Measurements from ENCODE around the gene IZUMO2.
"Not testable (repeated sequence)": the region's sequence is repeated elsewhere in the genome, so short reads cannot be mapped to it uniquely, and the experiment has no call there.

IZUMO2 gene

DNA sequence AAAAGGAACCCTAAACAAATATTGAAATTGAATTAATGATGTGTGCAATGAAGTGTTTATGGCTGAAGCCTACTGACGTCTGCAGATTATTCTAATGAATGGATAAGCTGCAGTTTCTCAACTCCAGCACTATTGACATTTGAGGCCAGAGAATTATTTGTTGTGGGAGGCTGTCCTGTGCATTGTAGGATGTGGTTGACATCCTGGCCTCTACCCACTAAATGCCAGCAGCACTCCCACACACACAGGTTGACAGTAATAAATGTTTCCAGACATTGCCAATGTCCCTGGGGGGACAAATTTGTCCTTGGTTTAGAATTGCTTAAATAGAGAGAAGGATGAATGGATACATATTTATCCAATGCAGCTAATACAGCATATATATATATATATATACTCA, 21.1 kb upstream of the IZUMO2 start:
- DNase-seq (ENCODE audit: low spot score), result no peak

DNA sequence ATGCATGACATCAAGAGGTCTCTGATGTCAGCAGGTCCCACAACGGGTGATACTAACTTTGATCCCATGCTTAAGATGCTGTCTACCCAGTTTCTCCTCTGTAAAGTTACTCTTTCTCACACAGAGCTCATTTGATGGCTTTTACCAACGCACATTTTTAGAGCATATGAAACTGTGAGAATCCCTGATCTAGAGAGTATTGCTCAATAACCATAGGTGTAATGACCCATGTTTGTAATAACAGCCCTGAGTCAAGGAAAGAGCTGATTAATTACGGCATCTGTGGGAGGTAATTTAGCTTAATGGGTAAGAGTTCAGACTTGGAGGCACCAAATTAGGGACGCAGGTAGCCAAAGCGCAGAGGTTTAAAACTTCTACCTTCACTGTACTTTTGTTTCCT, 18.0 kb upstream of the IZUMO2 start:
- DNase-seq (ENCODE audit: low spot score), result no peak

DNA sequence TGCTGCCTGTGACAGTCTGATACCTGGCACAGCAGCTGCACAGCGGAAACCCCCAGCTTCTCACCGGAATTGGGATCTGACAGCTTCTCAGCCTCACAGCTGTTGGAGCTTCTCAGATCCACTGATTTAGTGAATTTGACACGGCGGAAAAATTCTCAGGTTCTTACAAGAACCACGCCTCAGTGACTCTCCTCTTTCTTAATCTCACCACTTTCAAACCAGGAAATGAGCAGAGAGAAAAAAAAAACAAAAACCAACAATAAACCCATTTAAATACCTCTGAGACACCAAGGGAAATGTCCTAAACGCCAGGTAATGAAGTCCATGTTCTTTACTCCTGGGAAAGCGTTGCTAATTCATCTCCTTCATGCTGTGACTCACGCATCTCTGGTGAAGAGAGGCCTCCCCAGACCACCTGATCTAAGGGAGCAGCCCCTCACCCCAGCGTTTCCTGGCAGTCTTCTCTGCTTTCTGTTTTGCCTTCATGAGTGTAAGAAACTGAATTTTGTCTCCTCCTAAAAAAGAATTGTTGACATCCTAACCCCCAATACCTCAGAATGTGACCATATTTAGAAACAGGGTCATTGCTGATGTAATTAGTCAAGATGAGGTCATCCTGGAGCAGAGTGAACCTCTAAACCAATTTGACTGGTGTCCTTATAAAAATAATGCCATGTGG, 15.9 kb upstream of the IZUMO2 start:
- DNase-seq (ENCODE audit: low spot score), result no peak

DNA sequence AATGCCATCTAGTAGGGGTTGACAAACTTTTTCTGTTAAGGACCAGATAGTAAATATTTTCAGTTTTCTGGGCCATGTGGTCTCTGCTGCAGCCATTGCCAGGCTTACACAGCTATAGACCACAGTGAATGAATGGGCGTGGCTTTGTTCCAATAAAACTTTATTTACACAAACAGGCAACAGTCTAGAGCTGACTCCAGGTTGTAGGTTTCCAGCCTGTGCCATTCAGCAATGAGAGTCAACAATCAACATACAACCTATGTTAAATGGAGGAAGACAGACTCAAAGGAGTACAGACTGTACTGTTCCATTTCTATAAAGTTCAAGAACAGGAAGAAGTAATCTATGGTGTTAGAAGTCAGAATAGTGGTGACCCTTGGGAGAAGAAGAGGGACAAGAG, 15.2 kb upstream of the IZUMO2 start:
- no peak for DNase-seq (ENCODE audit: low spot score)

DNA sequence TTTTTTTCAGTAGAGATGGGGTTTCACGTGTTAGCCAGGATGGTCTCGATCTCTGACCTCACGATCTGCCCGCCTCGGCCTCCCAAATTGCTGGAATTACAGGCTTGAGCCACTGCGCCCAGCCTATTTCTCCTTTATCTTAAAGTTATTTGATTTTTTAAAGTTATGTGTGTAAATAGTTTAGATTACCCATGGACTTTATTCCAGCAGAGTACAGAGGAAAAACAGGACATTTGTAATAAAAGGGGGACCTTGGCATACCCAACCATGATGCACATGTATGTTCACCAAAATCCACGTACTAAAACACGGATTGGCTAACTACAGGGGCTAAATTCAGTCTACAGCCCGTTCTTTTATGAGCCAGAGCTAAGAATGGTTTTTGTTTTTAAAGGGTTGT, 13.7 kb upstream of the IZUMO2 start:
- no peak for DNase-seq (ENCODE audit: low spot score)

DNA sequence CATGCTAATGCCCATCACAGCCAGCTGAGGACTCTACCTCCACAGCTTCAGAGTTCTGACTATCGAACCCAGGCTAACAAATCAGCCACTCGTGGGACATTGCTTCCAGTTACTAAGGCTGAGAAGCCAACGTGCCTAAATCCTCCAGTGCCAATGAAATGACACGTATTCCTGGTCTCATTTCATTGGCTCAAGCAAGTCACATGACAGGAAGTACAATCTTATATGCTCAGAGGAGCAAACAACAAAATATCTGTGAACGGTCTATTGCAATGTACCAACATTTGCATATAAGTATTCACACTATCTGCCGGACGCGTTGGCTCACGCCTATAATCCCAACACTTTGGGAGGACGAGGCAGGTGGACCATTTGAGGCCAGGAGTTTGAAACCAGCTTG, 12.8 kb upstream of the IZUMO2 start:
- no peak for DNase-seq (ENCODE audit: low spot score)

DNA sequence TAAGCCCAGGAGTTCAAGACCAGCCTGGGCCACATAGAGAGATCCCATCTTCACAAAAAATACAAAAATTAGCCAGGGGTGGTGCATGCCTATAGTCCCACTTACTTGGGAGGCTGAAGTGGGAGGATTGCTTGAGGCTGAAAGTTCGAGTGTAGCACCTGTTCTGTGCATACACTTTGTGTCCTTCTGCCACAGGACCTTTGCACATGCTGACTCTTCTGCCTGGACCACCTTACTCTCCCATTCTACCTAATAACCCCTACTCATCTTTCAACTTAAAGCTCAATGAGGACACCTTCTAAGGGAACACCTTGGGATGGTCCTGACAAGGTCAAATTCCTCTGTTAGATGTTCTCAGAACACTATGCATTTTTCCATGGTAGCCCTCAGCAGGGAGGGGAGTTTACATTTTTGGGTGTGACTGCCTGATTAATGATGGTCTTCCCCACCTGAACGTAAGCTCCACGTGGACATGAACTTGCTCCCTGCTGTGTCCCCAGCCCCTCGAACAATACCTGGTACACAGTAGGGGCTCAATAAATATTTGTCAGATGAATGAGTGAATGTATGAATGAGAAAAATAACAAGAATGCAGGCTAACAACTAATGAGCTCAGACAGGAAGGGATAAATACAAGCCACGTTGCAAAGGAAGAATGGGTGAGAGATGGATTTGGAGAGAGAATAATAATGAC, 11.2 kb upstream of the IZUMO2 start:
- no peak for DNase-seq (ENCODE audit: low spot score)

DNA sequence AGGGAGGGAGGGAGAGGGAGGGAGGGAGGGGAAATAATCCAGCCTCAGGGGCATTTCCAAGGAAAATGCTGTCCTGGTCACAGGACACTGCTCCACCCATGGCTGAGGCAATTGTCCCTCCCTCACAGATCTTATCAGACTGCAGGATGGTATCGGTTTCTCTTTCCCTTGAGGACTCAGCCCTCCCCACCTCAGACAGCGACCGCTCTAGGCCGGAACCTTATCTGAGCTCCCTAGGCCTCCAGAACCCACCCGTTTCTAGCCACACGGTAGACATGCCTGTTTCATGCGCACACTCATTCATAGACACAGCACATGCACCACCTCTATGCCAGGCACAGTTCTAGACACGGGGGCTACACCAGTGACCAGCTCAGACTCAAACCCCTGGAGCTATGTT, 10.0 kb upstream of the IZUMO2 start:
- no peak for DNase-seq (ENCODE audit: low spot score)

DNA sequence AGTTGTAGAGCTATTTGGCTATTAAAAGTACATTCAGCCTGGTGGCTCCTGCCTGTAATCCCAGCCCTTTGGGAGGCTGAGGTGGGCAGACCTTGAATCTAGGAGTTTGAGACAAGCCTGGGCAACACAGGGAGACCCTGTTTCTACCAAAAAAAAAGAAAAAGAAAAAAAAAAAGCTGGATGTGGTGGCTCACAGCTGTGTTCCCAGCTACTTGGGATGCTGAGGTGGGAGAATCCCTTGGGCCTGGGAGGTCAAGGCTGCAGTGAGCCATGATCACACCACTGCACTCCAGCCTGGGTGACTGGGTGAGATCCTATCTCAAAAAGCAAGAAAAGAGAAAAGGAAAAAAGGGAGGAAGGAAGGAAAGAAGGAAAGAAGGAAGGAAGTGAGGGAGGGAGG, 9.6 kb upstream of the IZUMO2 start:
- no peak for DNase-seq (ENCODE audit: low spot score)

DNA sequence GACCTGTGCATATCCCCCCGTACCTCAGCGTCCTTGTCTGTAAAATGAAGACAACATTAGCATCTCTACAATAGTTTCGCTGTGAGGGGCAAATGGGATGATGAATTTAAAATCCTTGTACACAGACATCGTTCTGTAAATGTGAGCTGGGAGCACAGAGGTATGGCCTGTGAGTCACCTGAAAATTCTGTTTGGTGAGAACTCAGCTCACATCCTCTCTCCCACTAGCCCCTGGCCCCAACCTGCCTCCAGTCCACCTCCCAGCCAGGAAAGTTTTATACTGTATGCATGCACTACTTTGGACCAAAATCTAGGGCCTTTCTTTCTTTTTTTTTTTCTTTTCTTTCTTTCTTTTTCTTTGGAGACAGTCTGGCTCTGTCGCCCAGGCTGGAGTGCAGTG, 8.7 kb upstream of the IZUMO2 start:
- no peak for DNase-seq (ENCODE audit: low spot score)

DNA sequence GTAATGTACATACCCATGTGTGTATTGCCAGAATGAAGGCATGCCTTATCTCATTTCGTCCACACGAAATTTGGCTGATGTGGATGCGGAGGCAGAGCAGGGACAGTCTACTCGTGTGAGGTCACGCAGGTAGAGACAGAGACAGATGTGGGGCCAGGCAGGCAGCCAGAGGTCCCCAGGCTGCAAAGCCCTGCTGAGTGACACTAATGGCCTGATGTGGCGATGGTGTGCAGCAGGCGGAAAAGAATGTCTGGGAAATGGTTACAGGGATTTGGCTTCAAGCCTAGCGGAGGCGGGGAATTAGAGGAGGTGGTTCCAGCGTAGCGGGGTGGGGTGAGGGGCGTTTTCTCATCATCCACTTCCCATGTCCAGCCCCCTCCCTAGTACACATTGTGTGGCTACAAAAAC, 4.2 kb upstream of the IZUMO2 start:
- DNase-seq (ENCODE audit: low spot score), result no peak

DNA sequence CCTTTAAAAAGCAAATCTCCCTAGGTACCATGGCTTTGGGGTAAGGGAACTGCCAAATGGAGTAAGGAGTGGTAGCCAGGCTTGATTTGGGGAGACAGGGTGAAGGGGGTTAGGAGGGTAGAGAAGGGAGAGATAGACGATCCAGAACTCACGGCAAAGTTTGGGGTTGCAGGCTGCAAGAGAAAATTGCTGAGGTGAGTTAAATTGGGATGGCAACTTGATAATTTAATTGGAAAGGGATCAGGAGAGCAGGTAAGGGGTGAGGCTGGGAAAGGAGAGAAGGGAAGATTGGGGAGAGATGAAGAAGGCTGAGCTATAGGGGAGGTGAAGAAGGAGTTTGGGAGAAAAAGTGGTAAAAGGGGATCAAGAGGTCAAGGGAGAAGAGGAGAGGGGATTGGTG, 4.0 kb downstream of the IZUMO2 start:
- DNase-seq (ENCODE audit: low spot score), result no peak

DNA sequence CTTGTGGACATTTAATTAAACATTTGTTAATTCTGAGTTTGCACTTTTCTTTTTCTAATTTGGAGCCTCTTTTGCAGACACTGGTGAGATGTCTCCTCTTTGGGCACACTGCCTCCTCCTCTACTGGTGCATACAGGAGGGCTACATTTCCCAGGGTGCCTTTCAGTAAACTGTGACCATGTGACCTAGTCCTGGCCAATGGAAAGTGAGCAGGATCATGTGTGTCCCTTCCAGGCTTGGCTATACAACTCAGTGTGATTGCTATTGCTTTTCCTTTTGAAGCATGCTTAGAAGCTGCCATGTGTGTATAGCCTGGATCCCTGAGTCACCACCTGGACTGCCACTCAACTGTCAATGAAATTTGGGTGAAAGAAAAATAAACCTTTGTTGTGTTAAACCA, 4.5 kb downstream of the IZUMO2 start:
- DNase-seq (ENCODE audit: low spot score), result no peak

DNA sequence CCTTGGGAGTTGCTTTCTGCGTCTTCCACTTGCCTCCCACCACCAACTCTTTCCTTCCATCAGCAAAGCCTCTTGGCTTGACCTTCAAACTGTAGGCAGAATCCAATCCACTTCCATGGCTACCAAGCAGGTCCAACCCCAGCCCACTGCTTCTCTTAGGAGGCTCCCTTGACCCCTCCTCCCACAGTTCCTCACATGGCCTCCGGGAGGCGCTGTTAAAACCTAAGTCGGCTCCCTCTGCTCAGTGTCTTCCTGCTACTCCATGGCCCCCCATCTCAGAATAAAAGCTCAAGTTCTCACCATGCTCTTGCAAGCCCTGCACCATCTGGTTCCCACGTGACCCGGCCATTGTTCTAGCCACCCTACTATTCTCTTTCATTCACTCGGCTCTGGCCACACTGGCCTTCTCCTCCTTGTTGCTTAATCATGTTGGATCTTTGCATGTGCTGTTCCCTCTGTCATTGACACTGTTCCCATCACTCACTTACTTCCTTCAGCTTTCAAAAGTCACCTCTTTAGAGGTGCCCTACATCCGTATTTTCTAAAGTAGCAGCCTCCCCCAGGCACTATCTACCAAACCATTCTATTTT, 7.5 kb downstream of the IZUMO2 start:
- no peak for DNase-seq (ENCODE audit: low spot score)

DNA sequence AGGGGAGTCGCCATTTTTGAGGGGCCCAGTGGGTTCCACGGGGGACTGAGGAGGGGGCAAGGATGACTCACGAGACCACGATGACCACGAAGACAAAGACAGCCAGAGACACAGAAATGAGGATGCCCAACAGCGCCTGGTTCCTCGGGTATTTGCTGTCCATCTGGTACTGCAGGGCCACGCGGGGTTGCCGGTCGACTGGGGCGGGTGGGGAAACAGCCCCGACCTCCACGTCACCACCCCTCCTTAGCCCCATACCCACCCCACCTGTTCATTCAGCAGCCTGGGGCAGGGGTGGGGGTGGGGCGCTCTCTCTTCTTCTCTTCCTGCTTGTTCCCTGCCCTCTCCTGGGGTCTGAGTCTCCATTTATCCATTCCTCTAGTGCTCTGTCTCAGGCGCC, 8.6 kb downstream of the IZUMO2 start:
- no peak for DNase-seq (ENCODE audit: low spot score)

DNA sequence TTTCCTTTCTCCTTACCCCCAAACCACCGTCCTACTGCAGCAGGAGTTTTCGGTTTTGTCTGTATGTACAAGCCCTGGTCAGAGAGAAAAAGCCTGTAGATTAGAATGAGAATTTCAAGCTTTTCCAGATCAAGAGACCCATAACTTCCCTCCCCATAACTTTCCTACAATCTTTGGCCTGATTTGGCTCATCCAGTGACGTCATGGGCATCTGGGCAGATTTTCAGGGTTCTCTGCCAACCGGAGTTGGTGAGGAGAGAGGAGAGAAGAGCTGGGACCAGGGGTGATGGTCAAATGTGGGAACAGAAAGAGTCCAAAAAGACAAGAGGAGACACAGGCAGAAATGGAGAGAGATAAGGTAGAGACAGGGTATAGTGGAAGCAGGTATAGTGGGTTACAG, 10.5 kb downstream of the IZUMO2 start:
- DNase-seq (ENCODE audit: low spot score), result no peak

DNA sequence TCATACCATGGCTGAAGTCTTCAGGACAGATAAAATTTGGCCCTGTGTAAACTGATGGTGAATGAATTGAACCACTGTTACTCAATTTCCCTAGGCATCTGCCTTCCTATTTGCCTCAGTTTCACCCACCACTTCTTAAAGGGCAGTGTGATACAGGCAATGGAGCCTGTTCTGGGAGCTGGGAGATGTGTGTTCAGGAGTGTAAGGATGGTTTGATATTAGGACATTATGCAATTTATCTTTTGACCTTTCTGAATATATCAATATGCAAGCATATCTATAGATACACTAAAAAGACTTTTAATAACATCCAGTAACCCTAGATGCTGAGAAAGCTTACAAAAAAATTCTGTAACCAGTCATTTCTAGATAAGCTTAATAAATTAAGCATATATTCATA, 14.6 kb downstream of the IZUMO2 start:
- DNase-seq (ENCODE audit: low spot score), result no peak

DNA sequence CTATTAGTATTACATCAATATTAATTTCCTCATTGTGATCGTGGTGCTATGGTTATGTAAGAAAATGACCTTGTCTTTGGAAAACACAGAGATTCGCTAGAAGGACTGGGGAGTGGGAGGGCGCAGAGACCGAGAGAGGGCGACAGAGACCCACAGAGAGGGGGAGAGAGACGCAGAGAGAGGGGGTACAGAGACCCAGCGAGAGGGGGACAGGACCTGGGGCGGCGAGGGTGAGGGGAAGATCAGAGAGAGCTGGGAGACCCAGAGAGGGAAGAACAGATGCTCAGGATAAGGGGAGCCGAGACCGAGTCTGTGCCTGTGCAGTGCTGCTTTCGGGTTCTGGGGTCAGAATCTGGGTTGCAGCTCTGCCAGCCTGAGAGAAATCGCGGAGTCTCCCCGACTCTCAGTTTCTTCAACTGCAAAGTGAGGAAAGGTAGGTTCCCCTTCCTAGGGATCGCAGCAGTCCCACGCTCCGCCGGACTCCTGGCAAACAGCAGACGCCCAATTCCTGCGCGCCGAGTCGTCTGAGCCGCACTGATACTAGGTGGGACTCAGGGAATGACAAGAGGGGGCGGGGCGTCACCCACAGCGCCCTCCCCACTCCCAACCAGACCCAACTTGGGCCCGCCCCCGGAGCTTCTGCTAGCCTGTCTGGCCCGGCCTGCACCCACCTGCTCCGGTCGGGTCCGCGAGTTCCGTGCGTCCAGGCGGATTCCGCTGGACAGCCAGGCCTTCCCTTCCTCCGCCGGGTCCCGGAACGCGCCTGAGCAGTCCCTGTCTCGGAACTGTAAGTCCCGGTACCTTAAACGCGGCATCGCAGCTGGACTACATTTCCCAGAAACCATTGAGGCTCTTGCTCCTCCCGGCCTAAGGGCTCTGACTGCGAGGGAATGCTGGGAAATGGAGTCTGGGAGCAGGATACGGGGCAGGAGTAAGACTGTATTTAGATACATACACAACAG, 15.3 kb downstream of the IZUMO2 start:
- peak; percentile 74 for DNase-seq (ENCODE audit: low spot score)

DNA sequence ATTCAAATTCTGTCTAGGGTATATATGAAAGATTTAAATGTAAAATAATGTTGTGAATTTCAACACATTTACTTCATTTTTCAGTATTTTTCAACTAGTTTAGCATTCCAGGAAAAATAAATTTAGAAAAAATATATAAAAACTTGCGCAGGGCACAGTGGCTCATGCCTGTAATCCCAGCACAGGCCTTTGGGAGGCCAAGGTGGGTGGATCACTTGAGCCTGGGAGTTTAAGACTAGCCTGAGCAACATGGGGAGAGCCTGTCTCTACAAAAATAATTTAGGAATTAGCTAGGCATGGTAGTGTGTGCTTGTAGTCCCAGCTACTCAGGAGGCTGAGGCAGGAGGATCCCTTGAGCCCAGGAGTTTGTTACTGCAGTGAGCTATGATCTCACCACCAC, 21.2 kb downstream of the IZUMO2 start:
- DNase-seq (ENCODE audit: low spot score), result not testable (repeated sequence)

DNA sequence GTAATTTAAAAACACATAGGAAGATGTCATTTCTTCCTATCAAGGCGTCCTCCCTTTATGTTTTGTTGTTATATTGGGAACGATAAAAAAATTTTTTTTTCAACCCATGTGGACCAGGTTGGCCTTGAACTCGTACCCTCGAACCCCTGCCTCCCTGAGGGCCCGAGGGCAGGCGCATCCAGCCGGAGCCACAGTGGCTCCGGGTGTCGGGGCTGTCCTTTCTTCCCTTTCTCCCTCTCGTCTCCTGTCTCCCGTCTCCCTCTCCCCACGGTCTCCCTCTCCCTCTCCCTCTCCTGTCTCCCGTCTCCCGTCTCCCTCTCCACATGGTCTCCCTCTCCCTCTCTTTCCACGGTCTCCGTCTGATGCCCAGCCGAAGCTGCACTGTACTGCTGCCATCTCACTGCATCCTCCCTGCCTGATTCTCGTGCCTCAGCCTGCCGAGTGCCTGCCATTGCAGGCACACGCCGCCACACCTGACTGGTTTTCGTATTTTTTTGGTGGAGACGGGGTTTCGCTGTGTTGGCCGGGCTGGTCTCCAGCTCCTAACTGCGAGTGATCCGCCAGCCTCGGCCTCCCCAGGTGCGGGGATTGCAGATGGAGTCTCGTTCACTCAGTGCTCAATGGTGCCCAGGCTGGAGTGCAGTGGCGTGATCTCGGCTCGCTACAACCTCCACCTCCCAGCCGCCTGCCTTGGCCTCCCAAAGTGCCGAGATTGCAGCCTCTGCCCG, 22.8 kb downstream of the IZUMO2 start:
- DNase-seq (ENCODE audit: low spot score), result not testable (repeated sequence)

DNA sequence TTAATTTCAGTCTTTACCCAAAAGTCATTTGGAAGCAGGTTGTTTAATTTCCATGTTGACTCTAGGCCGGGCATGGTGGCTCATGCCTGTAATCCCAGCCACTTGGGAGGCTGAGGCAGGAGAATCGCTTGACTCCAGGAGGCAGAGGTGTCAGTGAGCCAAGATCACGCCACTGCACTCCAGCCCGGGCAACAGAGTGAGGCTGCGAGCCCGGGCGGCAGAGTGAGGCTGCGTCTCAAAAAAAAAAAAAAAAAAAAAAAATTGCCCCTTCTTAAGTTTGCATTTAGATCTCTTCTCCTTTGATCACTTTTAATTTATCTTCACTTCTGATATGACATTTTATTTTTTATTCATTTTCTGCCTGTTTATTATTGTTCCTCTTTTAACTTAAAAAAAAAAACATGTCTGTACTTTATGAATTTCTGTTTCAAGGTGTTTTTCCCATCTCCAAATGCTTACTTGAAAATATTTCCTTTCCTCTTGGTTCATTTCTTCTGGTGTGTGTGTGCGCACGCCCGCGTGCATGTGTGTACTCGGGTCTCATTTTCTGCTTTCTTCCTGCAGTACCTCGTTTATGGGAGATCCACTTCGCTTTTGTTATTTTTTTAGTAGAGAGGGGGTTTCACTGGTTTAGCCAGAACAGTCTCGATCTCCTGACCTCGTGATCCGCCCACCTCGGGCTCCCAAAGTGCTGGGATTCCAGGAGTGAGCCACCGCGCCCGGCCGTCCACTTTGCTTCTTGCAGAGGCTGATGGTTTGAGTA, 26.3 kb downstream of the IZUMO2 start:
- not testable (repeated sequence) for DNase-seq (ENCODE audit: low spot score)

Data from CD4-positive, alpha-beta T cell treated with Interleukin-6 at 100 ng/mL for 8 hours (primary cell).